MM.1S (cell line): ENCODE measurements around the gene KCND2.

Experiments used
- DNase-seq: peaks from one replicate; pipeline ENCODE4 v3.0.0-alpha.2; 2015
- H2AFZ ChIP-seq: fragments of 300-600 bp; sonication (generic); 2 replicates; pipeline ENCODE4 v1.6.0; 2016; ENCODE audit warnings: antibody characterized with exemption, low read length
- H3F3A ChIP-seq: fragments of 300-600 bp; sonication (generic); 2 replicates; pipeline ENCODE4 v1.6.1; 2016; ENCODE audit warnings: mild to moderate bottlenecking, antibody characterized with exemption, low read length, moderate library complexity, mixed read lengths; ENCODE audit not compliant: insufficient read depth
- H3K27ac ChIP-seq: fragments of 300-600 bp; sonication (generic); 2 replicates; pipeline ENCODE4 v1.5.1; 2016; ENCODE audit warnings: mild to moderate bottlenecking, low read length
- H3K27me3 ChIP-seq: fragments of 300-600 bp; sonication (generic); replicated peaks from 2 replicates; pipeline ENCODE4 v1.6.0; 2016; ENCODE audit warnings: low read length; ENCODE audit not compliant: insufficient read depth
- H3K36me3 ChIP-seq: fragments of 300-600 bp; sonication (generic); replicated peaks from 2 replicates; pipeline ENCODE4 v1.6.1; 2016; ENCODE audit warnings: mild to moderate bottlenecking, low read length, mixed read lengths; ENCODE audit not compliant: insufficient read depth
- H3K4me1 ChIP-seq: fragments of 300-600 bp; sonication (generic); 2 replicates; pipeline ENCODE4 v1.6.1; 2016; ENCODE audit warnings: low read length, mixed read lengths
- H3K4me2 ChIP-seq: fragments of 300-600 bp; sonication (generic); 2 replicates; pipeline ENCODE4 v1.6.0; 2016; ENCODE audit warnings: low read depth, low read length
- H3K4me3 ChIP-seq: fragments of 300-600 bp; sonication (generic); 2 replicates; pipeline ENCODE4 v1.5.1; 2016; ENCODE audit warnings: low read length, mixed read lengths
- H3K79me2 ChIP-seq: fragments of 300-600 bp; sonication (generic); 2 replicates; pipeline ENCODE4 v1.6.1; 2016; ENCODE audit warnings: mixed run types, low read length, mixed read lengths
- H3K9ac ChIP-seq: fragments of 300-600 bp; sonication (generic); 2 replicates; pipeline ENCODE4 v1.6.1; 2016; ENCODE audit warnings: low read length, mixed read lengths
- H3K9me2 ChIP-seq: fragments of 300-600 bp; sonication (generic); replicated peaks from 2 replicates; pipeline ENCODE4 v1.6.1; 2016; ENCODE audit warnings: mild to moderate bottlenecking, low read length, mixed read lengths; ENCODE audit not compliant: insufficient read depth
- H3K9me3 ChIP-seq: fragments of 300-600 bp; sonication (generic); replicated peaks from 2 replicates; pipeline ENCODE4 v1.6.1; 2016; ENCODE audit warnings: mild to moderate bottlenecking, low read length, mixed read lengths; ENCODE audit not compliant: insufficient read depth
- H4K20me1 ChIP-seq: fragments of 300-600 bp; sonication (generic); 2 replicates; pipeline ENCODE4 v1.6.1; 2016; ENCODE audit warnings: mild to moderate bottlenecking, low read length, moderate library complexity, mixed read lengths; ENCODE audit not compliant: insufficient read depth
- EZH2 ChIP-seq: fragments of 300-600 bp; sonication (generic); optimal IDR thresholded peaks from 2 replicates; pipeline ENCODE3; 2017; ENCODE audit warnings: low read depth, mild to moderate bottlenecking, antibody characterized with exemption, low read length, mixed read lengths
- EZH2phosphoT487 ChIP-seq: fragments of 300-600 bp; sonication (generic); IDR thresholded peaks from 2 replicates; pipeline ENCODE4 v1.6.1; 2018; ENCODE audit warnings: antibody characterized with exemption, low read length
- TF ChIP-seq, protein P1 (sequence below): fragments of 300-600 bp; sonication (generic); IDR thresholded peaks from 2 replicates; pipeline ENCODE4 v1.5.1; 2016; ENCODE audit warnings: antibody characterized with exemption, low read length, mixed read lengths

The KCND2 gene

GRCh38 chr7:120502825-120503224 lies 229.8 kb downstream of the KCND2 start:
- DNase-seq = no peak
- Histone ChIP-seq H3K4me2 (no peak overlapping the region), H2AFZ (no peak overlapping the region), H3K9ac (no peak overlapping the region), H3F3A (no peaks in the 10 kb centered on the region), H3K79me2 (no peaks in the 10 kb centered on the region), H3K9me3 (no peaks in the 10 kb centered on the region), H3K9me2 (0 out of 2 replicates have a peak, but pooled peaks cover 2% of the 10 kb centered on the region), H3K36me3 (no peaks in the 10 kb centered on the region), H3K27me3 (no peaks in the 10 kb centered on the region), H3K4me1 (no peaks in the 10 kb centered on the region), H4K20me1 (no peaks in the 10 kb centered on the region), H3K4me3 (no peak overlapping the region), H3K27ac (no peak overlapping the region)
- TF ChIP-seq EZH2 (no peak), EZH2phosphoT487 (no peak)
- TF ChIP-seq, protein P1, sequence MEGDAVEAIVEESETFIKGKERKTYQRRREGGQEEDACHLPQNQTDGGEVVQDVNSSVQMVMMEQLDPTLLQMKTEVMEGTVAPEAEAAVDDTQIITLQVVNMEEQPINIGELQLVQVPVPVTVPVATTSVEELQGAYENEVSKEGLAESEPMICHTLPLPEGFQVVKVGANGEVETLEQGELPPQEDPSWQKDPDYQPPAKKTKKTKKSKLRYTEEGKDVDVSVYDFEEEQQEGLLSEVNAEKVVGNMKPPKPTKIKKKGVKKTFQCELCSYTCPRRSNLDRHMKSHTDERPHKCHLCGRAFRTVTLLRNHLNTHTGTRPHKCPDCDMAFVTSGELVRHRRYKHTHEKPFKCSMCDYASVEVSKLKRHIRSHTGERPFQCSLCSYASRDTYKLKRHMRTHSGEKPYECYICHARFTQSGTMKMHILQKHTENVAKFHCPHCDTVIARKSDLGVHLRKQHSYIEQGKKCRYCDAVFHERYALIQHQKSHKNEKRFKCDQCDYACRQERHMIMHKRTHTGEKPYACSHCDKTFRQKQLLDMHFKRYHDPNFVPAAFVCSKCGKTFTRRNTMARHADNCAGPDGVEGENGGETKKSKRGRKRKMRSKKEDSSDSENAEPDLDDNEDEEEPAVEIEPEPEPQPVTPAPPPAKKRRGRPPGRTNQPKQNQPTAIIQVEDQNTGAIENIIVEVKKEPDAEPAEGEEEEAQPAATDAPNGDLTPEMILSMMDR = no peak

GRCh38 chr7:120504386-120504785 lies 231.4 kb downstream of the KCND2 start:
- Histone ChIP-seq H3K4me1 (no peaks in the 10 kb centered on the region), H2AFZ (no peak overlapping the region), H3K27me3 (no peaks in the 10 kb centered on the region), H3K9me3 (no peaks in the 10 kb centered on the region), H3K4me3 (no peak overlapping the region), H3K36me3 (no peaks in the 10 kb centered on the region), H3K9ac (no peak overlapping the region), H3F3A (no peaks in the 10 kb centered on the region), H4K20me1 (no peaks in the 10 kb centered on the region), H3K79me2 (no peaks in the 10 kb centered on the region), H3K4me2 (no peak overlapping the region), H3K27ac (no peak overlapping the region), H3K9me2 (0 out of 2 replicates have a peak, but pooled peaks cover 2% of the 10 kb centered on the region)
- no peak for TF ChIP-seq EZH2
- TF ChIP-seq, protein P1 = no peak
- TF ChIP-seq EZH2phosphoT487 = no peak
- no peak for DNase-seq

- TF ChIP-seq, protein P1 = no peak
- TF ChIP-seq EZH2phosphoT487 (no peak), EZH2 (no peak)
- Histone ChIP-seq H3K9ac (no peak overlapping the region), H3K27ac (no peak overlapping the region), H3K27me3 (no peaks in the 10 kb centered on the region), H3K79me2 (no peaks in the 10 kb centered on the region), H2AFZ (no peak overlapping the region), H3K4me2 (no peak overlapping the region), H3K4me3 (no peak overlapping the region), H3K9me3 (no peaks in the 10 kb centered on the region), H4K20me1 (no peaks in the 10 kb centered on the region), H3K4me1 (no peaks in the 10 kb centered on the region), H3K36me3 (no peaks in the 10 kb centered on the region), H3K9me2 (0 out of 2 replicates have a peak, but pooled peaks cover 2% of the 10 kb centered on the region), H3F3A (no peaks in the 10 kb centered on the region)
- no peak for DNase-seq
Measured at GRCh38 chr7:120505770-120506169, 232.8 kb downstream of the KCND2 start.
